Measurements from ENCODE around the gene PFAS.

DNA sequence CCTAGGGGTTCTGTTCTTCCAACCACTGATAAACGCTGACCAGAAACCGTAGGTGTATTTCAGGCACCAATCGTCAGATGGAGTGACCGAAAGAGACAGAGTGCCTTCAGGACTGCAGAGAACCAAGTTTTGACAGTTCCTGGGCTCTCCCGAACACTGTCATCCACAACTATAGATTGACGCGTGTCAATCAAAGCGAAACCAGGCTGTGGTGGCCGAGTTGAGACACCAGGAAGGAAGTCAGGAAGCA lies 26.8 kb upstream of the PFAS start:
- TF ChIP-seq CTCF (IDR thresholded peaks at IDR 0.05) (no peak), POLR2A (IDR thresholded peaks at IDR 0.05) (no peak), POLR2AphosphoS5 (IDR thresholded peaks at IDR 0.05) (no peak)

Measured in gastroesophageal sphincter (tissue), 3 donors.